Daoy (cell line): Measurements from ENCODE around the gene SERPINE1. TPM values are rescaled to one million over a fixed set of nuclear protein-coding genes. Genes with fewer than 3 reads are reported as not detected.
A peak's percentile ranks its signal among the peaks of the same experiment; 100 is the strongest.
"Not testable (repeated sequence)": the region's sequence is repeated elsewhere in the genome, so short reads cannot be mapped to it uniquely, and the experiment has no call there.

ENCODE experiments used
- DNase-seq: peaks from one replicate; pipeline ENCODE4 v3.0.0-alpha.2; 2015; ENCODE audit warnings: low read depth
- total RNA-seq: library from RNA; depleted of rRNA; stranded (reverse); fragments of >200 nt; shearing (Covaris generic); gene quantifications from 2 replicates; pipeline ENCODE4 v1.2.3, GENCODE V29; 2014

SERPINE1 gene
- total RNA-seq, 1 experiment from 2014 or later = 845 TPM

GRCh38 chr7:101122933-101123702, 3.8 kb upstream of the SERPINE1 start:
- DNase-seq = no peak

DNA sequence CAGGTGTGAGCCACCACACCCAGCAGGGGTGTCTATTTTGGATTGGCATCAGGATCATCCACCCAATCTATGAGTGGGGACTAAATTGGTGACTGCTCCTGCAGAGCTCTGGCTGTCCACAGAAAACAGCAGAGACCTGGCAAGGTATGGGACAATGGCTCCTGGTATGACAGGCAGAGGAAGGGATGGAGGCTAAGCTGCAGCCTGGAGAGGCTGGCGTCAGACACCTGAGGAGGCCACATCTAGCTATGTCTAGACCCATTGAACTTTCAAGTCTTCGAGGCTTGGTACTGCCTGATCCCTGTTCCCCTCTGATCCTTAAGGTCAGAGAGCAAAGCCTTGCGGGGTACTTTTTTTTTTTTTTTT, 3.2 kb upstream of the SERPINE1 start:
- no peak for DNase-seq

- DNase-seq = peak; percentile 93
Measured at GRCh38 chr7:101124376-101125056, 2.4 kb upstream of the SERPINE1 start.

DNA sequence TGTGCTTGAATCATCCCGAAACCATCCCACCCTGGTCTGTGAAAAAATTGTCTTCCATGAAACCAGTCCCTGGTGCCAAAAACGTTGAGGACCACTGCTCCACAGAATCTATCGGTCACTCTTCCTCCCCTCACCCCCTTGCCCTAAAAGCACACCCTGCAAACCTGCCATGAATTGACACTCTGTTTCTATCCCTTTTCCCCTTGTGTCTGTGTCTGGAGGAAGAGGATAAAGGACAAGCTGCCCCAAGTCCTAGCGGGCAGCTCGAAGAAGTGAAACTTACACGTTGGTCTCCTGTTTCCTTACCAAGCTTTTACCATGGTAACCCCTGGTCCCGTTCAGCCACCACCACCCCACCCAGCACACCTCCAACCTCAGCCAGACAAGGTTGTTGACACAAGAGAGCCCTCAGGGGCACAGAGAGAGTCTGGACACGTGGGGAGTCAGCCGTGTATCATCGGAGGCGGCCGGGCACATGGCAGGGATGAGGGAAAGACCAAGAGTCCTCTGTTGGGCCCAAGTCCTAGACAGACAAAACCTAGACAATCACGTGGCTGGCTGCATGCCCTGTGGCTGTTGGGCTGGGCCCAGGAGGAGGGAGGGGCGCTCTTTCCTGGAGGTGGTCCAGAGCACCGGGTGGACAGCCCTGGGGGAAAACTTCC, 784 bp upstream of the SERPINE1 start:
- peak; percentile 99 for DNase-seq

DNA sequence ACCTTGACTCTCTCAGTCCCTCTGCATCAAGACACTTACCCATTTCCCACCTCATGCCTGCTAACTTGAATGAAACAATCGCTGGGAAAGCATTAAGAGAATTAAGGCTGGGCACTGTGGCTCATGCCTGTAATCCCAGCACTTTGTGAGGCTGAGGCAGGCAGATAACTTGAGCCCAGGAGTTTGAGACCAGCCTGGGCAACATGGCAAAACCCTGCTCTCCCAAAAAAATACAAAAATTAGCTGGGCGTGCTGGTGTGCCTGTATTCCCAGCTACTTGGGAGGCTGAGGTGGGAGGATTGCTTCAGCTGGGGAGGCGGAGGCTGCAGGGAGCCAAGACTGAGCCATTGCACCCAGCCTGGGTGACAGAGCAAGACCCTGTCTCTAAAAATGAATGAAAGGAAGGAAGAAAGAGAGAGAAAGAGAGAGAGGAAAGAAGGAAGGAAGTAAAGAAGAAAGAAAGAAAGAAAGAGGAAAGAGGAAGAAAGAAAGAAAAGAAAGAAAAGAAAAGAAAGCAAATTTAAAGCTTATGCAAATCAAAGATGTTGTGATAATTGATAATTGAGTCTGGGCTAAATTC, 646 bp downstream of the SERPINE1 start:
- DNase-seq = no peak

GRCh38 chr7:101128040-101128834, 1.3 kb downstream of the SERPINE1 start:
- DNase-seq = peak; percentile 72

GRCh38 chr7:101129603-101130117, 2.8 kb downstream of the SERPINE1 start:
- DNase-seq = no peak

- DNase-seq = not testable (repeated sequence)
Measured at GRCh38 chr7:101132626-101133600, 6.0 kb downstream of the SERPINE1 start.

DNA sequence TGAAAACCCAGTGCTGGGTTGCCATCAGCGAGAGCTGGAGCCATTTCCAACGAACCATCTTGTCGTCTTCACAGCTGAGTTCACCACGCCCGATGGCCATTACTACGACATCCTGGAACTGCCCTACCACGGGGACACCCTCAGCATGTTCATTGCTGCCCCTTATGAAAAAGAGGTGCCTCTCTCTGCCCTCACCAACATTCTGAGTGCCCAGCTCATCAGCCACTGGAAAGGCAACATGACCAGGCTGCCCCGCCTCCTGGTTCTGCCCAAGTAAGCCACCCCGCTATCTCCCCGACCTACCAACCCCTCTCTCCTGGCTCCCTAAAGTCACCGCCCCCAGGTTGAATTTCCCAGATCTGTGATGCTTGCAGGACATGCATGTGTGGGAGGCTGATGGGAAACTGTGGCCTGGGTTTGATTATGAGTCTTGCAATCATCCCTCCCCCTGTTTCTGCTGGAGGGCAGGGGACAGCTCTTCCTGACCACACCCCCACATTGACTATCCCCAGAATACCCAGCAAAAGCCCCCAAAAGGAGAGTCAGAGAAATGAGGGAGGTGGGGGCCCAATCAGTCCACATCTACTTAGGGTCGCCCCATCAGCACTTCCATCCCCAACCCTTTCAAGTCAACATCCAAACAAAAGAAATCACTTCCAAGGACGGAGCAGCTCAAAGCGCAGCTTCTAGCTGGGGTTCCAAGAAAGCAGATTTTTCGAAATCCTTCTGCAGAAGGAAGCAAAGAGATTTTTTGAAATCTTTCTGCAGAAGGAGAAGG, 6.9 kb downstream of the SERPINE1 start:
- no peak for DNase-seq

GRCh38 chr7:101134399-101134980, 7.6 kb downstream of the SERPINE1 start:
- DNase-seq = no peak

DNA sequence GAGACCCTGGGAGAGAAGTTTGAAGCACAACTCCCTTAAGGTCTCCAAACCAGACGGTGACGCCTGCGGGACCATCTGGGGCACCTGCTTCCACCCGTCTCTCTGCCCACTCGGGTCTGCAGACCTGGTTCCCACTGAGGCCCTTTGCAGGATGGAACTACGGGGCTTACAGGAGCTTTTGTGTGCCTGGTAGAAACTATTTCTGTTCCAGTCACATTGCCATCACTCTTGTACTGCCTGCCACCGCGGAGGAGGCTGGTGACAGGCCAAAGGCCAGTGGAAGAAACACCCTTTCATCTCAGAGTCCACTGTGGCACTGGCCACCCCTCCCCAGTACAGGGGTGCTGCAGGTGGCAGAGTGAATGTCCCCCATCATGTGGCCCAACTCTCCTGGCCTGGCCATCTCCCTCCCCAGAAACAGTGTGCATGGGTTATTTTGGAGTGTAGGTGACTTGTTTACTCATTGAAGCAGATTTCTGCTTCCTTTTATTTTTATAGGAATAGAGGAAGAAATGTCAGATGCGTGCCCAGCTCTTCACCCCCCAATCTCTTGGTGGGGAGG, 10.8 kb downstream of the SERPINE1 start:
- DNase-seq = no peak

DNA sequence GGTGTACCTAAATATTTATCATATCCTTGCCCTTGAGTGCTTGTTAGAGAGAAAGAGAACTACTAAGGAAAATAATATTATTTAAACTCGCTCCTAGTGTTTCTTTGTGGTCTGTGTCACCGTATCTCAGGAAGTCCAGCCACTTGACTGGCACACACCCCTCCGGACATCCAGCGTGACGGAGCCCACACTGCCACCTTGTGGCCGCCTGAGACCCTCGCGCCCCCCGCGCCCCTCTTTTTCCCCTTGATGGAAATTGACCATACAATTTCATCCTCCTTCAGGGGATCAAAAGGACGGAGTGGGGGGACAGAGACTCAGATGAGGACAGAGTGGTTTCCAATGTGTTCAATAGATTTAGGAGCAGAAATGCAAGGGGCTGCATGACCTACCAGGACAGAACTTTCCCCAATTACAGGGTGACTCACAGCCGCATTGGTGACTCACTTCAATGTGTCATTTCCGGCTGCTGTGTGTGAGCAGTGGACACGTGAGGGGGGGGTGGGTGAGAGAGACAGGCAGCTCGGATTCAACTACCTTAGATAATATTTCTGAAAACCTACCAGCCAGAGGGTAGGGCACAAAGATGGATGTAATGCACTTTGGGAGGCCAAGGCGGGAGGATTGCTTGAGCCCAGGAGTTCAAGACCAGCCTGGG, 11.4 kb downstream of the SERPINE1 start:
- DNase-seq = peak; percentile 100

DNA sequence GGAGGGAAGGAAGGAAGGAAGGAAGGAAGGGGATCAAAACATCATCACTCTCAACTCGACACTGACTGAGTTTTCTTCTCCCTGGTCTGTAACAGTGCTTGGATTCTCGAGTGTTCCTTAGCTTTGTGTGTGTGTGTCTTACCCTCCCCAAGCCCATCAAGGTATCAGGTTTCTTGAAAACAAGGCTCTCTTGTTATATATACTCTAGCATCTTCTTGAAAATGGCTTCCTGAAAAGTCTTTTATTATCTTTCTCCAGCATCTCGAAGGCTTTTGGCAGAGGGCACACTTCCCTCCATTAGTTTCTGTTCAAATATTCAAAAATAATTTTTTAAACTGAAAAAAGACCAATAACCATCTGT, 13.4 kb downstream of the SERPINE1 start:
- no peak for DNase-seq

DNA sequence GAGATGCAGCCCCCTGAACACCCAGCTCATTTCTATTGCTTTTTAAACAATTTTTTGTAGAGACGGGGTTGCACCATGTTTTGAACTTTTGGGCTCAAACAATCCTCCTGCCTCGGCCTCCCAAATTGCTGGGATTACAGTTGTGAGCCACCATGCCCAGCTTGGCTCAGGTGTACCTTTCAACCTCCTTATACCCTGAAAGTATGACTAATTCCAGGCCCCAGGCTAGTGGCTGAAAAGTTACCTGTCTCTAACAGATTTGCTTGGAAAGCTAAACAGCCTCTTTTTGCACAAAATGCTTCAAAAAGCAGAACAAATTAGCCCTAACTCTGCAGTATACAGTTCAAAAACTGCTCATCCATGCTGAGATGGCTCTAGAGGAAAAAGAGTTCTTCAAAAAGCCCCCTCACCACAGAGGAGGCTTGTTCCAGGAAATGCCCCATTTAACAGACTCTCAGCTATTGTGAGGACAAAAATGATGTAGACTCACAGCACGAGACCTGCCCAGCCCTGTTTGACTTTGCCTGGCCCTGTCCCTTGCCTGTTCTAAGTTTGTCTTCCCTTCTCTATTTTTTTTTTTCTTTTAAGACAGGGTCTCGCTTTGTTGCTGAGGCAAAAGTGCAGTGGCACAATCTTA, 14.0 kb downstream of the SERPINE1 start:
- no peak for DNase-seq

GRCh38 chr7:101151908-101152651, 25.2 kb downstream of the SERPINE1 start:
- no peak for DNase-seq

DNA sequence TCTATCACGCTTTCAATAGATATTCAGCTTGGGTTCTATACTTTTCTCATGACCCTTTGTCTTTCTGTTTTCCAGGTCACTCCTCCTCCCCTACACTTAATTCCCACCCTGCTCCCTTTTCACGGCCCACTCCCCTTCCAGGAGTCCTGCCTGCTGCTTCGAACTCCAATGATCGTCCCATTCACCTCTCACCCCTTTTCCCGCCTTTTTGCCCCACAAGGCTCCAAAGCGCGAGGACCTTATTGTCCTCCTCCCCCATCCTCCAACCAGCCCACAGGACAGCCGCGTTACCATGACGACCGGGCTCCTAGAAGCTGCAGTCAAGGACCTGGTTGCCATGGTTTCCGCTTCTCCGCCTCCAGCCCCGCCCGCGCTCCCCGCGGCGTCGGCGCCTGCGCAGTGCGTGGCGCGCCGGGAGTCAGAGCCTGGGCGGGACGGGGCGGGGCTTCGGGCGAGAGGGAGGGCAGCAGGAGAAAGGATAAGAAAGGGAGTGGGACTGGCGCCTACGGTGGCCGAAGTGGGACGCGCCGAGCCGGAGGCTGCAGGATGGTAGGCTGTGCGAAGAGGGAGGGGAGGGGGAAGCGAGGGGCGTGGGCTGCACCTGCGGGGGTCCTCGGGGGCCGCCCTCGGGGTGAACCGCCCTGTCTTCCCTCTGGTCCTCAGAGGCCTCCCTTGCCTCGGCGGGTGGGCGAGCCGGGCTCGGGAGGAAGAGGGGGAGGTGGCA, 27.2 kb downstream of the SERPINE1 start, which contains the start of gene AP1S1:
AP1S1 (plus strand) TSS at position 508 of the 724 bp plus-strand sequence; CDS start at position 547, 39 bp downstream.
- peak; percentile 99 for DNase-seq
